Esophagus squamous epithelium (tissue), 4 donors: Measurements from ENCODE around the gene TMEM255B.

ENCODE experiments used
- CTCF ChIP-seq, 6 experiments: fragments of 450-650 bp in 4 of 6; fragments of 200-600 bp in 2 of 6; sonication (generic) in 2 of 6; IDR thresholded peaks; one replicate each; pipeline ENCODE4 v1.5.1; 2016 to 2019; ENCODE audit warnings: antibody characterized with exemption in 6 of 6, mild to moderate bottlenecking in 4 of 6, moderate library complexity in 4 of 6
- POLR2A ChIP-seq, 4 donors: fragments of 450-650 bp; IDR thresholded peaks; one replicate each; pipeline ENCODE4 v1.6.1; 2017; ENCODE audit warnings: antibody characterized with exemption in 4 of 4, mild to moderate bottlenecking in 4 of 4, moderate library complexity in 3 of 4

- no peak for TF ChIP-seq CTCF (IDR thresholded peaks at IDR 0.05)
- no peak for TF ChIP-seq POLR2A (IDR thresholded peaks at IDR 0.05)
Observed at GRCh38 chr13:113853518-113854237, 94.7 kb downstream of the TMEM255B start.
